Neural cell (in vitro differentiated cells): ENCODE results near the gene MSH2. TPM values are rescaled to one million over a fixed set of nuclear protein-coding genes. Genes with fewer than 3 reads are reported as not detected.

ENCODE experiments used
- H2AFZ ChIP-seq: fragments of 200-600, 300-800 bp; sonication (generic), shearing (Covaris generic); 2 replicates; pipeline ENCODE4 v1.6.0; 2014; ENCODE audit warnings: low read depth, mild to moderate bottlenecking, antibody characterized with exemption, low read length, moderate library complexity
- H3F3A ChIP-seq: fragments of 200-600 bp; shearing (Covaris generic); 2 replicates; pipeline ENCODE4 v1.6.1; 2016; ENCODE audit warnings: mild to moderate bottlenecking, moderate library complexity, mixed read lengths, antibody characterized with exemption, low read length; ENCODE audit not compliant: insufficient read depth, poor library complexity, severe bottlenecking
- H3K27ac ChIP-seq: fragments of 200-600, 300-800 bp; sonication (generic), shearing (Covaris generic); 2 replicates; pipeline ENCODE4 v1.5.1; 2014; ENCODE audit warnings: mild to moderate bottlenecking, low read length, moderate library complexity
- H3K27me3 ChIP-seq: fragments of 300-800, 200-600 bp; sonication (generic), shearing (Covaris generic); 2 replicates; pipeline ENCODE4 v1.6.0; 2014; ENCODE audit warnings: mild to moderate bottlenecking, low read depth, low read length, moderate library complexity; ENCODE audit not compliant: insufficient read depth
- H3K36me3 ChIP-seq: fragments of 300-800, 200-600 bp; sonication (generic), shearing (Covaris generic); 2 replicates; pipeline ENCODE4 v1.5.1; 2014; ENCODE audit warnings: mild to moderate bottlenecking, antibody characterized with exemption, low read length, moderate library complexity; ENCODE audit not compliant: insufficient read depth
- H3K4me2 ChIP-seq: fragments of 300-800, 200-600 bp; sonication (generic), shearing (Covaris generic); 2 replicates; pipeline ENCODE4 v1.6.0; 2014; ENCODE audit warnings: mild to moderate bottlenecking, low read length
- H3K4me3 ChIP-seq: fragments of 300-800, 200-600 bp; sonication (generic), shearing (Covaris generic); 2 replicates; pipeline ENCODE4 v1.5.1; 2014; ENCODE audit warnings: mild to moderate bottlenecking, low read length, moderate library complexity
- H3K79me2 ChIP-seq: fragments of 200-600 bp; shearing (Covaris generic); replicated peaks from 2 replicates; pipeline ENCODE4 v1.6.0; 2014; ENCODE audit warnings: mild to moderate bottlenecking, low read length, moderate library complexity; ENCODE audit not compliant: insufficient read depth
- H3K9ac ChIP-seq: fragments of 300-800, 200-600 bp; sonication (generic), shearing (Covaris generic); 2 replicates; pipeline ENCODE4 v1.6.1; 2016; ENCODE audit warnings: mild to moderate bottlenecking, low read length, mixed read lengths
- H3K9me2 ChIP-seq: fragments of 200-600 bp; shearing (Covaris generic); 2 replicates; pipeline ENCODE4 v1.6.1; 2016; ENCODE audit warnings: mild to moderate bottlenecking, low read length, mixed read lengths; ENCODE audit not compliant: insufficient read depth
- H3K9me3 ChIP-seq: fragments of 200-600, 300-800 bp; sonication (generic), shearing (Covaris generic); 2 replicates; pipeline ENCODE4 v1.6.1; 2016; ENCODE audit warnings: mild to moderate bottlenecking, mixed run types, low read length, moderate library complexity, mixed read lengths
- H4K20me1 ChIP-seq: fragments of 200-600 bp; shearing (Covaris generic); 2 replicates; pipeline ENCODE4 v1.6.1; 2016; ENCODE audit warnings: mild to moderate bottlenecking, mixed run types; ENCODE audit not compliant: insufficient read depth
- CTCF ChIP-seq: fragments of 450-650 bp; IDR thresholded peaks from 2 replicates; pipeline ENCODE4 v1.5.1; 2014; ENCODE audit warnings: antibody characterized with exemption, mild to moderate bottlenecking, moderate library complexity; ENCODE audit not compliant: poor library complexity, severe bottlenecking
- EP300 ChIP-seq: fragments of 450-650 bp; conservative IDR thresholded peaks from 2 replicates; pipeline ENCODE4 v1.6.1; 2014; ENCODE audit warnings: antibody characterized with exemption, mild to moderate bottlenecking, moderate library complexity; ENCODE audit not compliant: poor library complexity, severe bottlenecking
- EZH2 ChIP-seq: fragments of 200-600, 300-800 bp; shearing (Covaris generic), sonication (generic); IDR thresholded peaks from 2 replicates; pipeline ENCODE4 v1.6.1; 2014; ENCODE audit warnings: antibody characterized with exemption, low read length, borderline replicate concordance, mild to moderate bottlenecking; ENCODE audit not compliant: insufficient read depth, poor library complexity, severe bottlenecking
- MXI1 ChIP-seq: fragments of 450-650 bp; conservative IDR thresholded peaks from 2 replicates; pipeline ENCODE4 v1.6.1; 2014; ENCODE audit warnings: antibody characterized with exemption, mild to moderate bottlenecking; ENCODE audit not compliant: poor library complexity, severe bottlenecking
- POLR2AphosphoS5 ChIP-seq: IDR thresholded peaks from 2 replicates; pipeline ENCODE4 v1.6.1; 2012
- RAD21 ChIP-seq: fragments of 450-650 bp; conservative IDR thresholded peaks from 2 replicates; pipeline ENCODE4 v1.6.1; 2014; ENCODE audit warnings: antibody characterized with exemption, mild to moderate bottlenecking, moderate library complexity
- REST ChIP-seq: IDR thresholded peaks from 2 replicates; pipeline ENCODE4 v1.6.1; 2012; ENCODE audit warnings: borderline replicate concordance
- SMC3 ChIP-seq: fragments of 450-650 bp; conservative IDR thresholded peaks from 2 replicates; pipeline ENCODE4 v1.6.1; 2014; ENCODE audit warnings: antibody characterized with exemption, mild to moderate bottlenecking, moderate library complexity; ENCODE audit not compliant: poor library complexity
- TAF1 ChIP-seq: IDR thresholded peaks from 2 replicates; pipeline ENCODE4 v1.6.1; 2012; ENCODE audit warnings: low read depth
- polyA plus RNA-seq: library from polyadenylated mRNA; depleted of rRNA; stranded (reverse); fragments of >200 nt; gene quantifications from 2 replicates; pipeline ENCODE4 v1.2.3, GENCODE V29; 2014

The MSH2 gene
- polyA plus RNA-seq, 1 donor from 2014 or later: 105 TPM

- H3K36me3 ChIP-seq: peaks cover 5% of the 10 kb centered on the region
- no peak overlapping the region for H3K4me2 ChIP-seq
- H3K9me2 ChIP-seq: no peaks in the 10 kb centered on the region
- H3K9ac ChIP-seq: no peak overlapping the region
- no peak for TF ChIP-seq EP300
- no peak for TF ChIP-seq MXI1
- TF ChIP-seq EZH2: no peak
- no peak for TF ChIP-seq SMC3
- no peak for TF ChIP-seq POLR2AphosphoS5
- no peak for TF ChIP-seq CTCF
- no peak for TF ChIP-seq TAF1
- TF ChIP-seq REST: no peak
- no peak for TF ChIP-seq RAD21
- H3K79me2 ChIP-seq: no peaks in the 10 kb centered on the region
- no peaks in the 10 kb centered on the region for H3F3A ChIP-seq
- H4K20me1 ChIP-seq: no peaks in the 10 kb centered on the region
- no peak overlapping the region for H3K4me3 ChIP-seq
- H2AFZ ChIP-seq: no peak overlapping the region
- no peak overlapping the region for H3K27ac ChIP-seq
- H3K27me3 ChIP-seq: no peaks in the 10 kb centered on the region
- H3K9me3 ChIP-seq: no peaks in the 10 kb centered on the region
These were observed 53.9 kb downstream of the MSH2 start for GRCh38 chr2:47456851-47457250.

- Histone ChIP-seq H3K79me2 (no peaks in the 10 kb centered on the region), H3K4me3 (no peak overlapping the region), H3K9me2 (no peaks in the 10 kb centered on the region), H3K36me3 (peaks cover 5% of the 10 kb centered on the region), H2AFZ (no peak overlapping the region), H3K9ac (no peak overlapping the region), H3K9me3 (no peaks in the 10 kb centered on the region), H3K27ac (no peak overlapping the region), H3K27me3 (no peaks in the 10 kb centered on the region), H3K4me2 (no peak overlapping the region), H4K20me1 (no peaks in the 10 kb centered on the region), H3F3A (no peaks in the 10 kb centered on the region)
- TF ChIP-seq MXI1 (no peak), TAF1 (no peak)
These were observed 54.3 kb downstream of the MSH2 start for GRCh38 chr2:47457268-47457667.

- no peak overlapping the region for H3K9ac ChIP-seq
- no peaks in the 10 kb centered on the region for H3K9me3 ChIP-seq
- no peaks in the 10 kb centered on the region for H3F3A ChIP-seq
- TF ChIP-seq SMC3: no peak
- no peak for TF ChIP-seq REST
- TF ChIP-seq MXI1: no peak
- TF ChIP-seq TAF1: no peak
- TF ChIP-seq RAD21: no peak
- TF ChIP-seq POLR2AphosphoS5: no peak
- no peak for TF ChIP-seq EP300
- no peak for TF ChIP-seq EZH2
- TF ChIP-seq CTCF: no peak
- no peak overlapping the region for H3K4me2 ChIP-seq
- H3K27ac ChIP-seq: no peak overlapping the region
- peaks cover 5% of the 10 kb centered on the region for H3K36me3 ChIP-seq
- H3K4me3 ChIP-seq: no peak overlapping the region
- no peaks in the 10 kb centered on the region for H3K79me2 ChIP-seq
- no peaks in the 10 kb centered on the region for H3K9me2 ChIP-seq
- no peaks in the 10 kb centered on the region for H3K27me3 ChIP-seq
- no peak overlapping the region for H2AFZ ChIP-seq
- H4K20me1 ChIP-seq: no peaks in the 10 kb centered on the region
These were observed 56.1 kb downstream of the MSH2 start for GRCh38 chr2:47459021-47459420.
